GM19239 (cell line): ENCODE measurements around the gene TNNT3.
"Not testable (repeated sequence)": the region's sequence is repeated elsewhere in the genome, so short reads cannot be mapped to it uniquely, and the experiment has no call there.

Experiments
- DNase-seq: peaks from one replicate; pipeline ENCODE4 v3.0.0; 2011; ENCODE audit warnings: low spot score; ENCODE audit not compliant: insufficient read length
- FAIRE-seq: peaks from 2 replicates; lab custom pipeline; 2011; peaks lifted over from hg19 to GRCh38; lab: Jason Lieb, UNC

TNNT3 gene

DNA sequence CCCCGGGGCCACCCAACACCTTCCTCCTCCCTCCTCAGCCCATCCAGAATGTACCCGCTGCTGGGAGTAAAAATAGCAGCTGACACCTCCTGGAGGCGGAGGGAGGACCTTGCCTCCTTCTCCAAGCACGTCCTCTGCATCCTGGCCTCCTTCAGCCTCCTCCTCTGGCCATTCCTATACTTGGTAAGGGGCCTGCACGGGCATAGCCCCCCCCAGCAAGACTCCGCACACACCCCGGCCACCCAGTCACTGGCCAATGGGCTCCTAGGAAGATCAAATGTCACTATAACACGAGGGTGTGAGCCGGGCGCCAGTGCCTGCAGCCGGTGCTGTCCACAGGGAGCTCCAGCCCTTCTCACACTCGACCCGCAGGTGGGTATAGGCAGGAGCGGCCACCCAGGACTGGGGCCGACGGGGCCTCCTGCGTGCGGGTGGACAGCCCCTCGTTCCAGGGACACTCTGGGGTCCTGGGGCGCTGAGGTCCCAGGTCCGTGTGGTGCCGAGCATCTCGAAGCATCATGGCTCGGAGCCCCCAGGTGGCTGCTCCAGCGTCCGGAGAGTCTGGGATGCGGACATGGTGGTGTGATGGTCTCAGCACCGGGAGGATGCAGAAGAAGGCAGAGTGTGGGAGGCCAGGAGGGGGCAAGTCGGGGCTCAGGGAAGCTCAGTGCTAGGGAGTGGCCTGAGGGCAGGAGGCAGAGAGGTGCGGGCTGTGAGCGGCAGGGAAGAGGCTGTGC is at the start of gene TNNT3:
TSS of gene TNNT3 (plus strand) at position 313 of the 737 bp plus-strand sequence. CDS start 3,172 bp downstream, outside the sequence.
- no peak for DNase-seq

DNA sequence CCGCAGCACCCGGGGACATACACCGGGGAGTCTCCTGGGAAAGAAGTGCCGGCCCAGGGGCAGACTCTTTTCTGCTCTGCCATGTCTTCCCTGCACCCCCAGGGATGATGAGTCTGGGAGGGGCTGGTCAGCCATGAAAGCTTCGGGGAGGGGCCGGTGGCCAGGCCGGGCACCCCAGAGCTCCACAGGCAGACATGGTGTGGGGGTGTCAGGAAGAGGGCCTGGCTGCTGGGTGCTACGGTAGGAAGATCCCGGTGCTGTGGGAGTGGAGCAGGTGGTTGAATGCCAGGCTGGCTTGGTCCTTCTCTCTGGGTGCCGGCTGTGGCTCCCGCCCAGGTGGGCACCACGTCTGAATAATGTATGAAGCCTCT is 49.2 kb upstream of the TNNT3 start:
- FAIRE-seq: no peak
- DNase-seq: no peak

More for the DNA sequence above, at the start of gene TNNT3:
- FAIRE-seq: no peak

DNA sequence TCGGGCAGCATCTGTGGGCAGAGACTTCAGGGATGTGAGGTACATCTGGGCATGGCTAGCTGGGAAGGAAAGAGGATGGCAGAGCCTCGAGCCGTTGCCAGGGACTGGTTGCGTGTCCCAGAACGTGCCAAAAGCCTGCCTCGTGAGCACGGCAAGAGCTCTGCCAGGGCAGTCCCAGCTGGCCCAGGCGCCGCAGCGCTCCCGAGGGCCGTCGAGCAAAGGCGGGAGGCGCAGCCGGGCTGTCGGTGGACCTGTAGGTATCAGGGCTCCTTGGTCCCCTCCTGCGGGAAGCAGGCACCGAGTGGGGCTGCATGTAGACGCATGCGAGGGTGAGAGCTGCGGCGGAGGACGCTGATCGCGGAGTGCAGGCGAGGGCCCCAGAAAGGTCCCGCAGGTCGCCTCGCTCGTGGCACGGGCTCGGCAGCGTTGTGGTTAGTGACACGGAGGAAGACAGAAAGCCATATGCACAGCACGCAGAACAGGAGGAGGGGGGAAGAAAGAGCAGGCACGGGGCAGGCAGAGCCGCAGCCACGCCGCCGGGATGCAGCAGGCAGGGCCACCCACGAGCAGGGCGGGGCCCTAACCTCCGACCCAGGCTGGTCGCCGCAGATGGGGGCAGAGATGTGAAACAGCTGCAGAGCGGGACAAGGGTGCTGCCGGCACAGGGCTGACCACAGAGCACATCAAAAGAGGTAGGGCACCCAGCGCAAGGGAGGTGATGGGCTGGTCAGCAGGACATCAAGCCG is 48.6 kb upstream of the TNNT3 start:
- no peak for DNase-seq
- no peak for FAIRE-seq

DNA sequence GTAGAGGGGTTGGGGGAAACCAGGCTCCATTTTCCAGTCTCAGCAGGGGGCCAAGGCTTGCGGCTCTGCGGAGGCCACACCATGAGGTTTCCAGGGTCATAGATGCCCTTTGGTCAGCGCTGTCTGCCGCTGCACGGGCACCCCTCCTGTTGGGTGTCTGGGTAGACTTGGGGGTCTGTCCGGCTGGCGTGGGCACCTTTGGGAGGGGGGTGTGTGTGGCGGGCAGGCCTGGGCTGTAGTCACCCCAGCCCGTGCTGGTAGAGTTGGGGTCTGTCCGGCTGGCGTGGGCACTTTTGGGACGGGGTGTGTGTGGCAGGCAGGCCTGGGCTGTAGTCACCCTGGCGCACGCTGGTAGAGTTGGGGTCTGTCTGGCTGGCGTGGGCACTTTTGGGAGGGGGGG is 48.0 kb upstream of the TNNT3 start:
- DNase-seq (no peak), FAIRE-seq (no peak)

DNA sequence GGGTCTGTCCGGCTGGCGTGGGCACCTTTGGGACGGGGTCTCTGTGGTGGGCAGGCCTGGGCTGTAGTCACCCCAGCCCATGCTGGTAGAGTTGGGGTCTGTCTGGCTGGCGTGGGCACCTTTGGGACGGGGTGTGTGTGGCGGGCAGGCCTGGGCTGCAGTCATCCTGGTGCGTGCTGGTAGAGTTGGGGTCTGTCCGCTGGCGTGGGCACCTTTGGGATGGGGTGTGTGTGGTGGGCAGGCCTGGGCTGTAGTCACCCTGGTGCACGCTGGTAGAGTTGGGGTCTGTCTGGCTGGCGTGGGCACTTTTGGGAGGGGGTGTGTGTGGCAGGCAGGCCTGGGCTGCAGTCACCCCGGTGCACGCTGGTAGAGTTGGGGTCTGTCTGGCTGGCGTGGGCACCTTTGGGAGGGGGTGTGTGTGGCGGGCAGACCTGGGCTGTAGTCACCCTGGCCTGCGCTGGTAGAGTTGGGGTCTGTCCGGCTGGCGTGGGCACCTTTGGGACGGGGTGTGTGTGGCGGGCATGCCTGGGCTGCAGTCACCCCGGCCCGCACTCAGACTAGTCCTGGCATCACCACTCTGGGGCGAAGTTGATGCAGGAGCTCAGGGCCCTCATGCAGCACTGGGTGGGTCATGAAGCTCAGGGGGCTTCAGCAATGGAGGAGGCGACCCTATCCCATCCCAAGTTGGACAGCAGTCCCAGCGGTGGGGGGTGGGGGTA is 47.1 kb upstream of the TNNT3 start:
- FAIRE-seq (no peak), DNase-seq (no peak)

DNA sequence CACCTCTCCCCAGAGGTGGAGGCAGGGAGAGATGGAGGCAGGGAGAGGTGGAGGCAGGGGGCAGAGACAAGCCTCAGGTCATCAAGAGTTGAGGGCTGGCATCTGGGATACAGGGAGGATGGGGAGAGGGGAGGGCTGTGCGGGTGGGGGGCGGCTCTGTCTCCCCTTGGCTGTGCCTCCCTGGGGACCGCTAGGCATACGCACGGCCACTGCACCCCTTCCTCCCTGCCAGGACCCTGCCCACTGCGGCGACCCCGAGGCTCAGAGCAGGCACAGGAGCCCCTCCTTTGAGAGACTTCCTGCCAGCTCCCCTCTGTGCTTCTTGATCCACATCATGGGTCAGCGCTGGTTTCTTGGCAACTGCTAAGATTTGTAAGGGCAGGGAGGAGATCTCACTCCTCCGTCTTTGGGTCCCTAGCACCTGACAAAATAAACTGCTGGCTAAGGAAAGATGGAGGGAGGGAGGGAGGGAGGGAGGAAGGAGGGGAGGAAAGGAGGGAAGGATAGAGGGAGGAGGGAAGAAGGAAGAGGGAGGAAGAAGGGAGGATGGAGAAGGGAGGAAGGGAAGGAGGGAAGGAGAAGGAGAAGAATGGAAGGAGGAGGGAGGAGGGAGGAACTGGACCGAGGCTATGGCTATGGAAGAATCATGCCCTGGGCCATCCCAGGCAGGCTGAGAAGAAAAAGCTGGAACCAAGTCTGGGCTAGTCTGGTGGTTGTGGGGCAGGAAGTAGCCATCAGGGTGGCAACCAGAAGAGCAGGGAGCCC is 46.3 kb upstream of the TNNT3 start:
- no peak for FAIRE-seq
- DNase-seq: no peak

DNA sequence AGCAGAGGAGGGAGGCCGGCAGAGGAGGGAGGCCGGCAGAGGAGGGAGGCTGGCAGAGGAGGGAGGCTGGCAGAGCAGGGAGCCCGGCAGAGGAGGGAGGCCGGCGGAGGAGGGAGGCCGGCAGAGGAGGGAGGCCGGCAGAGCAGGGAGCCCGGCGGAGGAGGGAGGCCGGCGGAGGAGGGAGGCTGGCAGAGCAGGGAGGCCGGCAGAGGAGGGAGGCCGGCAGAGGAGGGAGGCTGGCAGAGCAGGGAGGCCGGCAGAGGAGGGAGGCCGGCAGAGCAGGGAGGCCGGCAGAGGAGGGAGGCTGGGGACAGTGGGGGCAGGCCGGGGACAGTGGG is 45.7 kb upstream of the TNNT3 start:
- not testable (repeated sequence) for FAIRE-seq, DNase-seq

DNA sequence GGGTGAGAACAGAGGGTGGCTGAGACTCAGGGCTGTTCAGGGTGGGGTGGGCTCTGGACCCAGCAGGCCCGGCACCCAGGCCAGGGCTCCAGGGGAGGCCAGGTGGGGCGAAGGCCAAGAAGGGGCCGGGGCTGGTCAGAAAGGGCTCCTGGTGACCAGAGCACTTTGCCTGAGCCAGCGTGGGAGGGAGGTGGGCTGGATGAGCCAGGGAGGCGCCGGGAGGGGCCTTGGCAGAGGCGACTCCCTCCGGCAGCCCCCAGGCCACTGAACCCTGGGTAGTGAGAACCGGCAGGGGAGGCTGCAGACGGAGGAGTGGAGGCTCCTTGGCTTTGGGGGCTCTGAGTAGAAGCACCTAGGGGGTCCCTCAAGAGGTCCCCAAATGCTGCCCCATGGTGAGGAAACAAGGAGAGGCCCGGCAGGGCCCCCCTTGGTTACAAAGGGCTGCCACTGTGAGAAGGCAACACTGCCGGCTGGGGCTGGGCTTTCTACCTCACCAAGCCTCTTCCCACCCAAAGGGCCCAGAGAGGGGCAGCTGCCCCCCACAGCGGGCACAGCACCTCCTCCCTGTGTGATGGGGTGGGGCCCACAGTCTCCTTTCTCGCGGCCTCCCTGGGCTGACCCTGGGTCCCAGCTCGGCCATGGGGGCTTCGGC is 44.9 kb upstream of the TNNT3 start:
- not testable (repeated sequence) for FAIRE-seq, DNase-seq

DNA sequence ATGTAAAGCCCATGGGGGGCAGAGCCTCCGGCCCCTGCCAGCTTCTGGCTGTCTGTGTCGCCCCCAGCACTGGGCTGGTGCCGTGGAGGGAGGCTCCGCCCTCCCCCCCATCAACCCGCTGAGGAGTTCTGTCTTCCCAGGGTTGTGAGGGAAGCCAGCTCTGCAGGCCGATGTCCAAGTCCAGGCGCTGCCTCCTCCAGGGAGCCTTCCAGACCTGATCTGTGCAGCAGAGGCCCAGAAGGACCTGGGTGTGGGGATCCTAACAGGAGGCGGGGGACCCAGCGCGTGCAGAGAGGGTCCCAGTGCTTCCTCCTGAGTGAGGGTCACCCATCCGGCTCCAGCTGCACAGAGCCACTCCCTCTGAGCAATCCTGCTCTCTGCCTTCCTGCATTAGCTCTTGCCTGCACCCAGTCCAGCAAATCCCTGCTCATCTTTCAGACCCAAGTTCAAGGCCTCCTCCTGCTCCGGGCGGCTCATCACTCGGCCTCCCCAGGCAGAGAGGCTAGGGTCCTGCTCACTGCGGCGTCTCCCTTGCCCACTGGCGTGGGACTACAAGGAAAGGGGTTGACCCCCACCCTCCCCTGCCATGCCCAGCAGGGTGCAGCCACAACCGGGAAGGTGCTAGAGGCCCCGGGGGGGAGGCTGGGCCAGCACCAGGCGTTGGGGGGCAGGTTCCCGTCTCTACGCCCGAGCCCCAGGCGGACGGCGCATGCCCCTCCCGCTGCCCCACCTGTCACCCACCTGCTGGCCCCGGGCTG is 44.2 kb upstream of the TNNT3 start:
- no peak for FAIRE-seq
- DNase-seq: no peak

DNA sequence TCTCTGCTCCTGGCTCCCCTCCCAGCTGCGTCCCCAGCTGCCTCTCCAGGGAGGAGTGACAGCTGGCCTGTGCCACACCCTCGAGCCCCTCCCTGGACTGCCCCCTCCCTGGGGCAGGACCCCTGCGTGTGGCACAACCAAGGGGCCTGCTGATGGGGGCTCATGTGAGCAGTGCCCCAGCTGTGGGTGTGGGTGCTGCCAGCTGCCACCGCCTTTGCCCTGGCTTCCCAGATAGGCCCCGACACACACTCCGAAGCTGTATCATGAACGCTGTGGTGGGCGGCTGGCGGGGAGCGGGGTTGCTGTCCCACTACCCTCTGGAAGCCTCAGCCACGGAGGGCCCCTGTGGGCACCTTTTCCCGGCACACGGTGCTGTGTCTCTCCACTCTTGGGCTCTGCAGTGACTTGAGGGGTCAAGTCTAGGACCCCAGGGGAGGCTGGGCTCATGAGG is 43.6 kb upstream of the TNNT3 start:
- not testable (repeated sequence) for DNase-seq, FAIRE-seq

DNA sequence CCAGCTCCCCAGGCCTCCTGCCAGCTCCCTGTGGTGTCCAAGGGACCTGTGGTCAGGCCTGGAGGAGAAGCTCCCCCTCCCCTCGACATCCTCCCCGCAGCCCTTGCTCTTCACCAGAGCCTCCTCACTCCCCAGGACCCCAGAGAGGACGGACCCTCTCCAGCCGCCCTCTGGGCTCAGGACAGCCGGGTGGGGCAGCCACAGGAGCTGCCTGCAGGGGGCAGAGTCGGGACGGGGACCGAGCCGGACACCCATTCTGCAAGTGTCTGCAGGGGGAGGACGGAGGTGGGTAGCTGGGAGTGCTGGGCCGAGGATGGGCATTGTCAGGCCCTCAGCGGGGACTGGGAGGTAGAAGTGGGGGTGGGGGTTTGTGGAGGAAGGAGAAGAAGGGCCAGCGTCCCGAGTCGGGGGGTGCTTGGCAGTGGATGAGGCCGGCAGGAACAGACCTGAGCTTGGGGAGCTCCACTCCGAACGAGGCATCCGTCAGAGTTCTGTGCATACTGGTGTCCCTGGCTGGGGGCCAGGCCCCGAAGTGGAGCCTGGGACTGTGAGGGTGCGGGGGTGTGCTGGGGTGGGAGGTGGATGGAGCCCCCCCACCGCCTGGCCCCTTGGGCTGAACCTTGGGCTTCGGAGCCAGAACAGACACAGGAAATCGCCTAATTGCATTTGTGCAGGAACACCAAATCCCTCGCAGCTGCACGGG is 43.0 kb upstream of the TNNT3 start:
- DNase-seq (no peak), FAIRE-seq (no peak)

DNA sequence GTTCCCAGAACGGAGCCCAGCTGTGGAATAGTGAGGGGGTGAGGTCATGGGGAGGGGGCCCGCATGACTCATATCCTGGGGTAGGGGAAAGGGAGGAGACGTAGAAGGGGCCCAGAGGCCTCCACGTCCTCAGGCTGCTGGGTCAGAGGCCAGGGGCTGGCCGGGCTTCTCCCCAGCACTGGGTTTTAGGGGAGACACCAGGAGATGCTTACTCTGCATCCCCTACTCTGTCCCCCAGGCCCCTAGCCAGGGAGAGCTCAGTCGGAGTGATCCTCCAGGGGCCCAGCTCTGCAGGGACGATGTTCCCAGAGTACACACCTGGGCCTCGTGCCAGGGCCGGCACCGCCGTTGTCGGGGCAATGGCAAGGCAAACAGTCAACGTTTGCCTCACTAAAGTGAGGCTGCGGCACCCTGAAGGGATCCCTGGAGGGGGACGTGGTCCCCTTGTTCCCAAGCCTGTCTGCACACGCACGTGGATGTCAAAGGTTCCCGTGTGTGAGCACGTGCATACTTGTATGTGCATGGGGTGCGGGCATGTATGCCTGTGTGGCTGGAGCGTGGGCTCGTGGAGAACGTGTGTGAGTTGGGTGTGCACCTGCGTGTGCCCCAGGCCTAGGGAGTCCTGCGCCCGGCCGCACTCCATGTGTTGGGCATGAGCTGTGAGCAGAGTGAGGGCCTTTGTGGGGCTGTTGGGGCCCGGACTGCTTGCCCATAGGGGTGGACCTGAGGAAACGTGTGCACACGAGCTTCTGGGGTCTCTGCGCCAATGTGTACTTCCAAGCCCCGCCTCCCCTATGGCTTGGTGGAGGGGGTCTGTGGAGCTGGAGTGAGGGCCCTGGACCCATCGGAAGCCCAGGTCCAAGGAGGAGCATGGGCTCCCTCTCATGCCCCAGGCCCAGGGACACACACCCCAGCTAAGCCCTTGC is 42.0 kb upstream of the TNNT3 start:
- DNase-seq: no peak
- FAIRE-seq: no peak

DNA sequence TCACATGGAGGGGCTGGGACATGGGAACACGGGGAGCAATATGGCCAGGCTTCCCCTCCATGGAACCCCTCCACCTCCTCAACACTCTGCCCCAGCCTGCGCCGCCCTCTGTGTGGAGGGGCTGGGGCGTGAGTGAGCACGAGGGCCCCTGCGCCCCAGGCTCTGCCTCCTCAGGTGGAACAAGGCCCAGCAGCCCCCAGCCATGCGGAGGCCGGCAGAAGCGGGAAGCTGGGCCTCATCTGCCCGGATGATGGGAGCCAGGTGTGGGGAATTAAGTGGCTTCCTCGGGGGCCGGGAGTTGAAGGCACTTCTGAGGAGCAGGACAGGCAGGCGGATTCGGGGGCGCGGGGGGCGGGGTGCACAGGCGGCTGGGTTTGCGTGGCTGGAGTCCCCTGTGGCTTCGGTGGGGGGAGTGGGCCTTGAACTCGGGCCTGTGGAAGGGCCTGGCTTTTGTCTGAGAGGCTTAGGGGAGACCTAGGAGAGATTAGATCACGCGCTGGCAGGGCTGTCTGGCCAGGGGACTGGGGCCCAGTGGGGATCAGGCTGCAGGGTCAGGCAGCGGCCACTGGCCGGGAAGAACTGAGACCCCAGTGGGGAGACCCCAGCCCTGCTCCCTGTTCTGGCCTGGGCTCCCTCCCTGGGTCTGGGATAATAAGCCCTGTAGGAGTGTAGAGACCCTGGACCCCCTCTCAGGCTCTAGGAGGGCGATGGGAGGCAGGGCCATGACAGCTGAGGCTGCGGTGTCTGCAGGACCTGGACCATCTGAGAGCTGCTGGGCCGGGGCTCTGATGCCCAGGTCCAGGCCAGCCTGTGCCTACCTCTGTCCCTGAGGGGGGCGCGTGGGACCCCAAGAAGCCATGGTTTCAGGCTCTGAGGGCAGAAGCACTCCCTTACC is 41.1 kb upstream of the TNNT3 start:
- FAIRE-seq: no peak
- no peak for DNase-seq

DNA sequence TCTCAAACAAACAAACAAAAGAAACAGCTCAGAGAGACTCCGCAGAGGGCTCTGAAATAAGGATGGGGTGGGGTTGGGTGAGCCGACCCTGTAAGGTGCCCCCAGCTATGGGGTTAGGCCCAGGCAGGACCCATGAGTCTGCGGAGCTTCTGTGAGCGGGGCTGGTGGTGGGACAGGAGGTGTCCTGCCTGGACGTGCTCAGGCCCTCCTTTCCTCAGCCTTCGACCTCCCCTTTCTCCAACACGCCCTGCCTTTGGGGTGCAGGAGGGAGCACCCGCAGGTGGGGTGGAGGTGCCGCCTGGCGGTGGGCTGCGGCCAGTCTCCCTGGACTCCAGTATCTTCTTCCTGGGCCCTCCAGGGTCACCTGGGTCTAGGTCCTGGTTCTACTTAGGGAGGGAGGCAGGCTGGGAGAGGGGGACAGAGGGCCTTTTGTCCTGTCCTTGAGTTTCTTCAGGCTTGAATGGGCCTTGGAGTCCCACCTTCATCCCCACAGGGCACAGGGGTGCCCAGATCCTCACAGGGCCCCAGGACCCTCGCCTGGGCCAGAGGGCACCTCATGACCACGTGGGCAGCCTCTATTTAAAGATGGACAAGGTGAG is 40.1 kb upstream of the TNNT3 start:
- FAIRE-seq: no peak
- no peak for DNase-seq

DNA sequence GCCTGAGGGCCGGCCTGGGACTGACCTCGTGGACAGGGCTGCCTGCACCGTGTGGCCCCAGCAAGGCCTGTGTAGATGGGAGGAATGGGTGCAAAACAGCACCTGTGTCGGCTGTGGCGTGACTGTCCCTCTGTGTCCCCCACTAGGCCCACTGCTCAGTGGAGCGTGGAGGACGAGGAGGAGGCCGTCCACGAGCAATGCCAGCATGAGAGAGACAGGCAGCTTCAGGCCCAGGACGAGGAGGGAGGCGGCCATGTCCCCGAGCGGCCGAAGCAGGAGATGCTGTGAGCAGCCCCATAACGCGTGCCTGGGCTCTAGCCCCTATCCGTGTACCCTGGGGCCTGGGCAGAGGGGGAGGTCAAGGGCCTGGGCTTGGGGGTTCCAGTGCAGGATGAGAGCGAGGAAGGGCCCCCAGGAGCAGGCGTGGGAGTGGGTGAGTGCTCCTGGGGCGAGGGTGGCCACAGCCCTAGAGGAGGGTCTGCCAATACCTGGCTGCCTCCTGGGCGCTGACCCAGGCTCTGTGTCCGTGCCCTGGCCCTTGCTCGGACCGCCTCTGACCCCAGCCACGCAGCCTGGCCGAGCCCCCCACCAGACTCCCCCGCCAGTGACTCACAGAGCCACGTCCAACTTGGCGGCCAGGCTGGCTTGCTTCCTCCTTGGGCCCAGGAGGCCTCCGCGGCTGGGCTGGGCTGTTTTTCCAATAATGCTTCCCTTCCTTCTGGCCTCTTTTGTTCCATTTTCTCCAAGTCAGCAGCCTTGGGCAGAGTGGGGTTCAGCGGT is 39.4 kb upstream of the TNNT3 start:
- FAIRE-seq (no peak), DNase-seq (no peak)
